ENCODE measurements around the gene ZDHHC20. TPM values are rescaled to one million over a fixed set of nuclear protein-coding genes. Genes with fewer than 3 reads are reported as not detected.

Gene ZDHHC20
- total and polyA plus RNA-seq, 9 donors: 16.3 to 54.2 (median 32.1) TPM

GRCh38 chr13:21361123-21361522 is 98.0 kb downstream of the ZDHHC20 start:
- intact Hi-C loops (cut with DNase I): no loop called here
- no peak for DNase-seq
- Histone ChIP-seq H3K9me3 (no peaks in the 10 kb centered on the region), H3K27me3 (no peaks in the 10 kb centered on the region), H3K36me3 (no peaks in the 10 kb centered on the region), H3K4me3 (no peak overlapping the region), H3K27ac (no peak overlapping the region), H3K4me1 (ENCODE audit: insufficient read depth) (no peaks in the 10 kb centered on the region)
- no peak for TF ChIP-seq POLR2A (IDR thresholded peaks at IDR 0.05)
- no peak for TF ChIP-seq EP300 (IDR thresholded peaks at IDR 0.05)
- TF ChIP-seq, protein P1, sequence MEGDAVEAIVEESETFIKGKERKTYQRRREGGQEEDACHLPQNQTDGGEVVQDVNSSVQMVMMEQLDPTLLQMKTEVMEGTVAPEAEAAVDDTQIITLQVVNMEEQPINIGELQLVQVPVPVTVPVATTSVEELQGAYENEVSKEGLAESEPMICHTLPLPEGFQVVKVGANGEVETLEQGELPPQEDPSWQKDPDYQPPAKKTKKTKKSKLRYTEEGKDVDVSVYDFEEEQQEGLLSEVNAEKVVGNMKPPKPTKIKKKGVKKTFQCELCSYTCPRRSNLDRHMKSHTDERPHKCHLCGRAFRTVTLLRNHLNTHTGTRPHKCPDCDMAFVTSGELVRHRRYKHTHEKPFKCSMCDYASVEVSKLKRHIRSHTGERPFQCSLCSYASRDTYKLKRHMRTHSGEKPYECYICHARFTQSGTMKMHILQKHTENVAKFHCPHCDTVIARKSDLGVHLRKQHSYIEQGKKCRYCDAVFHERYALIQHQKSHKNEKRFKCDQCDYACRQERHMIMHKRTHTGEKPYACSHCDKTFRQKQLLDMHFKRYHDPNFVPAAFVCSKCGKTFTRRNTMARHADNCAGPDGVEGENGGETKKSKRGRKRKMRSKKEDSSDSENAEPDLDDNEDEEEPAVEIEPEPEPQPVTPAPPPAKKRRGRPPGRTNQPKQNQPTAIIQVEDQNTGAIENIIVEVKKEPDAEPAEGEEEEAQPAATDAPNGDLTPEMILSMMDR (IDR thresholded peaks at IDR 0.05): no peak
- WGBS, 3 donors: 72 to 79% (median 77%) methylated on average over 7 of the region's 7 CpGs

DNA sequence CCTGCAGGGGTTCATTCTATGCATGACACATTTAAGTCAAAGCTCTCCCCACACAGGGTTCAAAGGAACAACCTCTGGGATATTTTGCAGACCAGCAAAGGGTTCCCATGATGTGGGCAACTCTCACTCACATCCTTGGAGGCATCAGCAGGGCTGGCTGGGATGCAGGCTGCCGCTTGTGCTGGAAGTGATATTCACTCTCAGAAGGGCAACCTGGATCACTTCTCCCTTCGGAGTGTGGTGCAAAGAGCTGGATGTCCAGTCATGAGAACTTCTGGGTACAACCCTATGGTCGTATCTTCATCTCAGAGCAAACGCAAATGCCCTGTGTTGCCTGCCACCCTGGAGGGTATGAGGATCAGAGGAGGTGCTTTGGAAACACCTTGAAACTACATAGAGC is 98.6 kb downstream of the ZDHHC20 start:
- Histone ChIP-seq H3K4me3 (no peak overlapping the region), H3K27ac (no peak overlapping the region)
- intact Hi-C loops (cut with DNase I): no loop called here

GRCh38 chr13:21359855-21360254 is 99.2 kb downstream of the ZDHHC20 start:
- Histone ChIP-seq H3K4me1 (ENCODE audit: insufficient read depth) (no peaks in the 10 kb centered on the region), H3K9me3 (no peaks in the 10 kb centered on the region), H3K4me3 (no peak overlapping the region), H3K27ac (no peak overlapping the region), H3K27me3 (no peaks in the 10 kb centered on the region), H3K36me3 (no peaks in the 10 kb centered on the region)
- no peak for DNase-seq
- intact Hi-C loops (cut with DNase I): no loop called here
- TF ChIP-seq POLR2A (IDR thresholded peaks at IDR 0.05) (no peak), EP300 (IDR thresholded peaks at IDR 0.05) (no peak)
- TF ChIP-seq, protein P1 (IDR thresholded peaks at IDR 0.05): no peak
- 74 to 76% (median 75%) methylated on average over 5 of the region's 5 CpGs for WGBS, 3 donors

More for the DNA sequence above, 98.6 kb downstream of the ZDHHC20 start:
- DNase-seq: no peak
- WGBS, 3 donors: 93 to 96% (median 96%) methylated on average over 4 of the region's 4 CpGs
- H3K36me3 ChIP-seq: no peaks in the 10 kb centered on the region
- TF ChIP-seq EP300 (IDR thresholded peaks at IDR 0.05): no peak
- TF ChIP-seq POLR2A (IDR thresholded peaks at IDR 0.05): no peak
- TF ChIP-seq, protein P1 (IDR thresholded peaks at IDR 0.05): no peak
- H3K27me3 ChIP-seq: no peaks in the 10 kb centered on the region
- no peaks in the 10 kb centered on the region for H3K4me1 ChIP-seq (ENCODE audit: insufficient read depth)
- no peaks in the 10 kb centered on the region for H3K9me3 ChIP-seq

- WGBS, 3 donors: 73 to 80% (median 77%) methylated on average over 3 of the region's 3 CpGs
- intact Hi-C loops (cut with DNase I): no loop called here
- TF ChIP-seq, protein P1 (IDR thresholded peaks at IDR 0.05): no peak
- TF ChIP-seq POLR2A (IDR thresholded peaks at IDR 0.05): no peak
- TF ChIP-seq EP300 (IDR thresholded peaks at IDR 0.05): no peak
- Histone ChIP-seq H3K4me1 (ENCODE audit: insufficient read depth) (no peaks in the 10 kb centered on the region), H3K4me3 (no peak overlapping the region), H3K9me3 (no peaks in the 10 kb centered on the region), H3K27me3 (no peaks in the 10 kb centered on the region), H3K36me3 (no peaks in the 10 kb centered on the region), H3K27ac (no peak overlapping the region)
- DNase-seq: no peak
Measured at GRCh38 chr13:21355304-21355703, 103.8 kb downstream of the ZDHHC20 start.

Measured in ovary (tissue), 9 donors.